WI38 (cell line): ENCODE data around the gene SUPT4H1.
A peak's percentile ranks its signal among the peaks of the same experiment; 100 is the strongest.

ENCODE experiments used
- H3K4me3 ChIP-seq: 2 replicates; pipeline ENCODE4 v1.5.1; 2011; ENCODE audit warnings: low read depth, mild to moderate bottlenecking, control low read depth, low read length
- TF ChIP-seq, protein P1 (sequence below): IDR thresholded peaks from 2 replicates; pipeline ENCODE4 v1.5.1; 2012; ENCODE audit warnings: low read depth, mild to moderate bottlenecking, control low read depth, low read length

SUPT4H1 gene

GRCh38 chr17:58311429-58311894, 40.5 kb downstream of the SUPT4H1 start:
- TF ChIP-seq, protein P1, sequence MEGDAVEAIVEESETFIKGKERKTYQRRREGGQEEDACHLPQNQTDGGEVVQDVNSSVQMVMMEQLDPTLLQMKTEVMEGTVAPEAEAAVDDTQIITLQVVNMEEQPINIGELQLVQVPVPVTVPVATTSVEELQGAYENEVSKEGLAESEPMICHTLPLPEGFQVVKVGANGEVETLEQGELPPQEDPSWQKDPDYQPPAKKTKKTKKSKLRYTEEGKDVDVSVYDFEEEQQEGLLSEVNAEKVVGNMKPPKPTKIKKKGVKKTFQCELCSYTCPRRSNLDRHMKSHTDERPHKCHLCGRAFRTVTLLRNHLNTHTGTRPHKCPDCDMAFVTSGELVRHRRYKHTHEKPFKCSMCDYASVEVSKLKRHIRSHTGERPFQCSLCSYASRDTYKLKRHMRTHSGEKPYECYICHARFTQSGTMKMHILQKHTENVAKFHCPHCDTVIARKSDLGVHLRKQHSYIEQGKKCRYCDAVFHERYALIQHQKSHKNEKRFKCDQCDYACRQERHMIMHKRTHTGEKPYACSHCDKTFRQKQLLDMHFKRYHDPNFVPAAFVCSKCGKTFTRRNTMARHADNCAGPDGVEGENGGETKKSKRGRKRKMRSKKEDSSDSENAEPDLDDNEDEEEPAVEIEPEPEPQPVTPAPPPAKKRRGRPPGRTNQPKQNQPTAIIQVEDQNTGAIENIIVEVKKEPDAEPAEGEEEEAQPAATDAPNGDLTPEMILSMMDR: no peak

DNA sequence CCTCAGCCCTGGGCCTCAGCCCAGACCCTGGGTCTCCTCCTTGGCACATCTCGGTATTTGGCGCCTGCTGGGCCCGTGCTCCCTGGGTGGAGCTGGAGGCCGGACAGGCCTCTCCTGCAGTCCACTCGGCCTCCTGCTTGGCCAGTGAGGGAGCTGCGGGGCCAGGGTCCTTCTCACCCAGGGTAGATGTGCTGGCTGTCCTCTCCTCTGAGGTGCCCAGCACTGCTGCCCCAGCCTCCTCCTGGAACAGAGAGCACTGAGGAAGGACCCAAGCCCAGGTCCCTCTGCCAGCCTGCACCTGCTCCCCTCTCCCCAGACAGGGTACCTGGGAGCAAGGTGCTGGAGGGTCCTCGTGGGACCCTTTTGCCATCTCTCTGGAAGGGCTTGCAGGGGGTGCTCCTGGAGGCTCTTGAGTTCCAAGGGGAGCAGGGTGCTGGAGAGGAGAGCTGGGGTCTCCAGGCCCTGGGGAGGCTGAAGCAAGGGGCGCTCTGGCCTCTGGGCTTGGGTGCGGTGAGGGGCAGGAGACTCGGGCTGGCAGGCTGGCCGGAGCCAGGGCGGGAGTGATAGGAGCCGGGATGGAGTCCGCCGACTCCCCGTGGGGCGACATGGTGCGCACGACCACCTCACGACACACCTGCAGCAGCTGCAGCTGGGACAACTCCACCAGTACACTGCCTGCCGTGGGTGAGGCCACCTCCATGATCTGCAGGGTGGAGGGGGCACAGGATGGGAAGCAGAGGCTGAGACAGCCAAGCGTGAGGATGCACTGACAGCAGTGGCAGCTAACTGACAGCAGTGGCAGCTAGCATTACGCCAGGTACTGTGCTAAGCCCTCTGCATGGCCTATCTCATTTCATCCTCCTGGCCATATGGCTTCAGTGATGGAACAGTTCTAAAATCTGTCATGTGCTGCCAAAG, 41.2 kb downstream of the SUPT4H1 start:
- TF ChIP-seq, protein P1: no peak
- no peak overlapping the region for H3K4me3 ChIP-seq

More at GRCh38 chr17:58311429-58311894, 40.5 kb downstream of the SUPT4H1 start:
- no peak overlapping the region for H3K4me3 ChIP-seq

DNA sequence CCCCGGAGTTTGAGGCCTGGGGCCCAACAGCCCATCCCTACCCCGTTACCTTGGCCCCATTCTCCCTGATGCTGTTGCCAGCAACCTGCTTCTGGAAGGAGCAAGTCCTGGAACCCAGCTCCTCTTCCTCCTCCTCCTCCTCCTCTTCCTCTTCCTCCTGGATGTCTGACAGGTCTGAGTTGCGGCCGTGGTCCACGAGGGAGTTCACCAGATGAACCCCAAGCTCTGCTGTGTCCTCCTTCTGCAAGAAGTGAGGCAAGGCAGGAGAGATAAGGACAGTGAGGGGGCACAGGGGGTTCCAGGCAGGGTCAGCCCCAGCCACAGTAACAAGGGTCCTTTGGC, 42.1 kb downstream of the SUPT4H1 start:
- H3K4me3 ChIP-seq: no peak overlapping the region
- TF ChIP-seq, protein P1: no peak

DNA sequence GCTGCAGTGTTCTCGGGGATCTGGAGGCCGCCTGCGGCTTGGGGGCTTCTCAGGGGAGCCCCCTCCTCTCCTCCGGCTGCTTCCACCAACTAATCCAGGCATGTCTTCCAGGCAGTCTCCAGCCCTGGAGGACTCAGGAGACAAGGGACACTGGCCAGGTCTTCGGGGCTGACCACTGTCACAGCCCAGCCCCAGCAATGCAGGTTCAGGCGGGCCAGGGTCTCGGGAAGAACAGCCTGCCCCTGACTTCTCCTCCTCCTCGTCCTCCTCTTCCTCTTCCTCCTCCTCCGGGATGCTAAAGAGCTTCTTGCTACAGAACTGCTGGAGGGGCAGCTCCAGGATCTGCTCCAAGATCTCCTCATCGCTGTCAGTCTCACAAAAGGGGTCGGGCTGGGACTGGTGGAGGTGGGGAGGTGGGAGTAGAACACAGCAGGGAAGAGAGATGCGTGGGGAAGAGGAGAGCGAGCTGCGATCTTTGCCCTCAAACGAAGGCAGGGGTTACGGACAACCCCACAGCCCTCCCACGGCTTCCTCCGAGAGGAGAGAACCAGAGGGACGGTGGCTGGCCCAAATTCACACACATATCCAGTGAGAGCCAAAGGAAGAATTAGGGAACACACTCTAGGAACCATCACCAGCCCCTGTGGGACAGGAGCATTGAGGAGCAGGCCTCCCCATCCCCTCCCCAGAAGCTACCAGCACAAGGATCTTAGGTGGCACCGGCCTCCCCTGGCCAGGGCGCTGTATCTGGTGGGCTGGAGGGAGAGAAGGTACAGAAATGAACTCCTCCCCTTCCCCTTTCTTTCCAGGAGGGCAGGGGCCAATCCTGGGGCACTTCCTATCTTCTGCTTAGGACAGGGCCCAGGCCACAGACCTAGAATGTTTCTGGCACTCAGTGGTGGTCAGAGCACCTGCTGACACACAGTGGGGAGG, 42.8 kb downstream of the SUPT4H1 start:
- TF ChIP-seq, protein P1: no peak
- H3K4me3 ChIP-seq: no peak overlapping the region

- no peak overlapping the region for H3K4me3 ChIP-seq
- TF ChIP-seq, protein P1: 0 out of 2 replicates have a peak, but pooled peaks have one; percentile 7
These were observed 43.6 kb downstream of the SUPT4H1 start for GRCh38 chr17:58308173-58308984.

GRCh38 chr17:58307468-58308172, 44.4 kb downstream of the SUPT4H1 start:
- TF ChIP-seq, protein P1: no peak
- no peak overlapping the region for H3K4me3 ChIP-seq
